GM19468 (cell line): ENCODE data around the gene ZC2HC1B.

Source experiments
- ATAC-seq: cut with Tn5 transposase; IDR thresholded peaks from one replicate; pipeline ENCODE4 v1.9.1; 2021; ENCODE audit warnings: mild to moderate bottlenecking, moderate library complexity, moderate number of reproducible peaks; ENCODE audit not compliant: unreplicated experiment; ENCODE audit errors: extremely low read depth

The ZC2HC1B gene

DNA sequence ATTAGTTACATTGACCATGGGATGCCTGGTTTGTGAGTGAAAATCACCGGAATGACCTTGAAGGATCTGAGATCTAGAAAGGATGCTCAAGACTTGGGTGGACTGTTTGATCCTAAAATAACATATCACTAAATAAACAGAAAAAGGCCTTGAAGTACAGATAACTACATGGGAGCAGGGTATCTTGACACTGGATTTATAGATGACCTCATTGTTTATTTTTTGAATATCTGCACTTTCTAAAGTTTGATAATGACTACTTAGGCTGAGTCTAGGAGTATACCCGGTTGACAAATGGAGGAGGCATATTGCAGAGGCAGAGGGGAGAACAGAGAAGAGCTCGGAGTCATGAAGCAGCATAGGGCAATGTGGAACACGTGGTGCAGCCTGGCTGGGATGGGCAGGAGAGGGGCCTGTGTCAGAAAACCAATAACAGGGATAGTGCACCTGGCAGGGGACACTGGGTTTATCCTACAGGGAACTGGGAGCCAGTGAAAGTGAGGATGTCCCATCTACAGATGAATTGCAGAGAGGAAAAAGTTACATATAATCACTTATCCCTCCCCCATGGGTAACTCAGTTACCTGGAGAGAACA, 93.5 kb downstream of the ZC2HC1B start:
- ATAC-seq: no peak

DNA sequence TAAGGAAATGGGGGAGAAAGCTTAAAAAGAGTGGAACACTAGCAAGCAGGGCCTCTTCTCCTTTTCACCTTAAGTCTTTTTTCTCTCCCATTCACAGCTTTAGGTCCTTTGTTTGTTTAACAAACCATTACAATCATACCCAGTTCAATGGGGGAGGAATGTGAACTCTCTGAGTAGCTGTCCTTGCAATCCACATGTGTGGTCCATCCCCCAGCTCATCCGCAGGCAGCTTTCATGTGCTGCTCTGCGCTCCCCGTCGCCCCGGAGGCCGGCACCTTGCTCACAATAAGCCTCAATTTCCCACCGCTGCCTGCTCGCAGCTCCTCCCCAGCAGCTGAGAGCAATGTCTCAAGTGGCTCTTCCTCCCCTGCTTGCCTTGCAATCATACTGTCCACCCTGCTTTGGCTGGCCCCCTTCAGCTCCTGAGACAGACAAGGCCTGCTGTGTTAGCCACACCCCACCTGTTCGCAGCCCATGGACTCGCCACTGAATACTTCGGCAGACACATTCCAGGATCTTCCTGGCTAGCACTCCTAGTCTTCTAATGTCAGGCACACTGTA, 94.6 kb downstream of the ZC2HC1B start:
- no peak for ATAC-seq

DNA sequence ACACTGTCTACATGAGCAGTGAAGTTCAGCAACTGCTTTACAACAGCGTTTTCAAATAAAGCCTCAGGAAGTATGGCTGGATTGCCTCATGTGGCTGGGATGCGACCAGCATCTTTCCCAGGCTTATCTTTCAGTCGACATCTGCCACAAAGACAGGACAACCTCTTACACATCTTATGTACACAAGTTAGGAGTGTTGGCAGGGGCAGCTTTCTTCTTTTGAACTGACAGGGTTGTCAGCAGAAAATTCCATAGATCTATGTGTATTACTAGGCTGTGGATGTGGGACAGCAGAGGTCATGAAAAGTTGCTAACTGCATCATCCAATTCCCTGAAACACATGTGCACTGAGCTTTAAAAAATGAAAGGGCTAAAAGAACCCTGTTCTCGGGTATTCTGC, 95.7 kb downstream of the ZC2HC1B start:
- no peak for ATAC-seq

DNA sequence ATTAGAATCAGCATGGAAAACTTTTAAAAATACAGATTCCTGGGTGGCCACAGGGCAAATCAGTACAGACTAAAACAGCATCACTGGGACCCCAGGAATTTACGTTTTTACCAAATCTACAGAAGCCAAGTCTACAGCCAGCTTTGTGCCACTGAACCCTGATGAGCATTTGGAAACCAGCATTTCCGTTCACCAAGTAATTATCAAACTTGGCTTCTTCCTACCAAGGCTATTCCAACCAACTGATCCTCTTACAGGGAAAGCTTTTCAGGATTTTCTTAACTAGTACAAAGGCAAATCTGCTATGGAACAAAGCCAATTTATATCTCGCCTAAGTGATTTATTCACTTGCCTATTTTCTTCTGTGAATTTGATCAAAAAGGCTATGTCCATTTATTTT, 96.8 kb downstream of the ZC2HC1B start:
- no peak for ATAC-seq

DNA sequence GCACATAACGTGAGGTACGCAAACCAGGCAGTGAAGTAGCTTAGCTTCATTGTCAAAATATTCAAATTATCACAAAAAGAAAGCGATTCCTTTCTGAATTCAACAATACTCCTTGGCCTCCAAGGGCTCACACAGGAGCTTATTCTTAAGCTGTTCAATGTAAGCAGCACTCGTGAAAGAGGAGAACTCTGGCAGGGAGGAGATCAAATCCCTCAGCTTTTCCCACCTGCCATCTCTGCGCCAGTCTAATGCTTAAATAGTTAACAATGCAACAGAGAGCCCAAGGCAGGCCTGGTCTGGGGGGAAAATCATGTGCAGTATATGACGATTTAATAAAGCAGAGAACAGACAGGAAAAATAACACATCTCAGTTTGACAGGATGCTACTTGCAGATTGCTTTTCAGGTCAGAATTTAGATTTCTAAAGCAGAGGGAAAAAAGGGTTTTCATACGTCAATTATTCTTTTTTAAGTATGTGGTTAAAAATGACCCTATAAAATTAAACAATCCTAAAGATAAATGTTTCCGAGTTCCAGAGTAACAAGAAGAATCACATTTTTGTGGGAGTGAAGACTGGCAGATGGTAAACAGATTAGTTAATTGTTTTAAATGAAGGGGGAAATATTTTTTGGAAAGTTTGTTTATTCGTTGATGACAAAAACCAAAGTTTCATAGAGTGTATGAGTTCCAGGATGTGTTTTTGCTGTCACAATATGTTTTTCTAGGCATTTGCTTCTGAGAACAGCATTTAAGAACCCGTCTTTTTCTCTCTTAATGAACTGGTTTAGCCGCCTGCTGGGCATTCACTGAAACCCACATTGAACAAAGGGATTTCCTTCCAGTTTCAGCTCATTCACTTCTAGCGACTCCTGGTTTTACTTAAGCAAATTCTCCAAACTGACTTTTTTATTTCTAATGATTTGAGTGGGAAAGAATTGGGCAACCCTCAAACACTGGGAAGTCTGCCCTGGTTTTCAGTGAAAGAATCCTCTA, 97.9 kb downstream of the ZC2HC1B start:
- ATAC-seq: no peak

DNA sequence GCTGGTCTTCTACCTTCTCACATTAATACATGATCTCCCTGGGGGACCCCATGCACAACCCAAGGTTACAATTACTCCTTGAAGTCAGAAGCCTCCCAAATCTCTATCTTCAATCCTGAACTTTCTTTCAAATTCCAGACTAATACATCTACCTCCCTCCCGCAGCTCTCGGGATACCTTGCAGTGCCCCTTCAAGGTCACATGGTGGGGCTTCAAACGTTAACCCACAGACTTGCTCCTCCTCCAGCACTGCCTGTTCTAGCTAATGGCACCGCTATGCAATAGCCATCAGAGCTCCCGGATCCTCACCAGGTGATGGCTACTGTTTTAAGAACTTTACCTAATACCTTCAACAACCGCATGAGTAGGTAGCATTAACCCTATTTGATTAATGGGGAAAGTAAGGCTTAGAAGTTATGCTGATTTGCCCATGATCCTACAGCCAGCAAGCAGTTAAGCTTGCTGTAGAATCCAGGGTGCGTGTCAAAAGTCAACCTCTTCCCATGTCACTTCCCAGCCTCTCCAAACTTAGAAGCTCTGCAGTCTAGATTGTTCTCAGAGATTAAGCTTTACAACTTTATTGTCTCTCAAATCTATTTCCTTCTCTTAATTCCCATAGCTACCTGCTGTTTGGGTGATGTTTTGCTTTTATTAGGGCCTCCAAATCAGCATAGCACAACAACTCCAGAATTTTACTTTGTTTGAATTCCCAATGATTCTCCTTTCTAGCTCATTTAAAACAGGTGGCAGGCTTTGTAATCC, 99.1 kb downstream of the ZC2HC1B start:
- ATAC-seq: no peak

DNA sequence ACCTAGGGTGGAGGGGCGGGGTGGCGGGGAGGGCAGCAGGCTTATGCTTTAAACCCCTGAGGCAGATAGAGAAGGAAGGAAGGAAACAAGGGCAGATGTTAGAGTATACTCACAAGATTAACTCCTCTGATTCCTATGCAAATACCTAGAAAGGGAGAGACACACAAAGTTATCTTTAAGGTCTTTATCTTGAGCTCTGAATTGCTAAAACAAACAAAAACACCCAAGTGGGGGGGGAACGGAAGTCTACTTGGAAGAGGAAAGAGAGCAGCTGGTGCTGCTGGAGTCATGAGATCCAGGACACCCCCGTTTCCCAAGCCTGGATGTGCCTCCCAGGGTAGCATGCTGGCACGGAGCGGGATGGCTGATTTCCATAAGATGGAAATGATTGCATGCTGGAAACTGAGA, 100.4 kb downstream of the ZC2HC1B start:
- ATAC-seq: no peak

DNA sequence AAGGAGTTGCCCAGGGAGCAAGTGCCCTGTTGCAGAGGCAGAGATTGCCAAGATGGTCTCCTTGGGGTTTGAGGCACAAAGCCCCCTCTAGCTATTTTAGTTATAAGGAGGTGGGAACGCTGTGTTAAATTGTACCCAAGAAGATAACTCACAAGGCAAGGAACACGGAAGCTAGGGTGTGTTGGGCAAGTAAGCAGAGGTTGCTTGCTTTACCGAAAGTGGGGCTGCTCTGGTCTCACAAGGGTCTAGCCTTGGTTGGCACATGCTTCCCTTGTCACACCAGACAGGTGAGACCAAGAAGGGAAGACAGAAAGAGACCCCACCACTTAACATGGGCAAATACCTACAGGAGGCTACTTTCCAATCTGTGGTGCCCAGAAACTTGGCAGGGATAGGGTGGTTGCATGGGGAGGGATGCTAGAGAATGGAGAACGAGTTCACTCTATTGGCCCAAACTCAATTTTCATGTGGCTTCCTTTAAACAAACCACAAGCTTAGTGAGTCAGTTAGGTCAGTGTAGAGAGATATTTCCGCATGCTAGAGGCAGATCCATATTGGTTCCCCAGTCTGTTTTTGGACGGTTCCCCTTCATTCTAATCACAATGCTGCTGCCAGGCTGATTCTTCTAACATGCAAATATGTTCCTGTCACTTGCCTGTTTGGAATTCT, 101.4 kb downstream of the ZC2HC1B start:
- ATAC-seq: no peak

DNA sequence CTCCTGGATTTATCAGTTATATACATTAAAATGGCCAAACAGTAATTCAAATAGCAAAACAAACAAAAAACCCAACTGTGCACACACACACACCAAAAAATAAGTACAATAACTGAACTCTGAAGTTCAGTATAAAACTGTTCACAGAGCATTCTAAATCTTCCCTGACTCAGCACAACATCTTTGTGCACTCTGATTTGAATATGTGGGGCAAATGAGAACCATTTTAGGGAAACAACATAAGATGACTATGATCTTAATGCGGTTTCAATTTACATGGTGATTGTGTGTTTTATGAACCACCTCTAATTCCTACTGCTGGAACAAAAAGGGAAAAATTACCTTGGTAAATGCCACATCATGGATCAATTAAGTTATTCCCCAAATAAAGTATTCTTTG, 102.0 kb downstream of the ZC2HC1B start:
- ATAC-seq: no peak

DNA sequence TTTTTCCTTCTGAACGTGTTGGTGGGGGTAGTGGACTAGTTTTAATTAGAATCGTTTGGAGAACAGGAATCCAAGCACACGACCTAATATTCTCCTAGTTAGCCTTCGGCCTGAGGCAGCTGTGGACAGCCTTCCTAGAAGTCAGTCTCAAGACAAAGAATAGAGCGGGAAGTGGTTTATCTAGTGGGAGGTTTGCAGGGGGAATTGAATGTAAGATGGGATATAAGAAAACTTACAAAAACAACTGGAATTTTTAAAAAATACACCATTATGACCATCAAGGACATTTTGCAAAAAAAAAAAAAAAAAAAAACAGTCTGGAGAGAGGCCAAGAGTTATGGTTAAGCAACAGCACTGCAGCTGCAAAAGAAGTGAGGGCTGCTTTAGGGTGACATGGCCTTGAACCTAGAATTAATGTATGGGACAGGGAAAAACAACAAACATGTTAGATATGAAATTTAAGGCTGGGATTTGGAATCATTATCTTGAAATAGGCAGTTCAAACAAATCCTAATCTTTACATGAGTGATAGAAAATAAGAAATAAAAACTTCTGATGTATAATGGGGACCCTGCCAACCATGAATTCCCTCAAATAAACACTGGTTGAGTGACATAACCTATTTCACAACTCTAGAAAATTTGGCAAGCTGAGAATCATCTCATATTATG, 103.6 kb downstream of the ZC2HC1B start:
- no peak for ATAC-seq

DNA sequence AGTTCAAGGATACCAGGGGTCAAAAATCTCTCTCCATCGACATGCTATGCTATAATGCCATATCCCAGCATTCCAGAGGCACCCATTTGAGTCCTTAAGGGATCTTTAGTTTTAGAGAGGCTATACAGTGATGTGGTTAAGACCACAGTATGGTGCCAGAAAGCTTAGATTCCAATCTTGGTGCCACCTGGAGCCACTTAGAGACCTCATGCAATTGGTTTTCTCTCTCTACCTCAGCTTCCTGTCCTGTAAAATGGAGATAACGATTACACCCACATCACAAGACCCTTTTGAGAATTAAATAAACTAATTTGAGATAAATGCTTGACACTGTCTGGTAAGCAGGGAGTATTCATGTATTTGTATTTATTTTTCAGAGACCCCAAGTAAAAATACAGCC, 104.8 kb downstream of the ZC2HC1B start:
- ATAC-seq: no peak

DNA sequence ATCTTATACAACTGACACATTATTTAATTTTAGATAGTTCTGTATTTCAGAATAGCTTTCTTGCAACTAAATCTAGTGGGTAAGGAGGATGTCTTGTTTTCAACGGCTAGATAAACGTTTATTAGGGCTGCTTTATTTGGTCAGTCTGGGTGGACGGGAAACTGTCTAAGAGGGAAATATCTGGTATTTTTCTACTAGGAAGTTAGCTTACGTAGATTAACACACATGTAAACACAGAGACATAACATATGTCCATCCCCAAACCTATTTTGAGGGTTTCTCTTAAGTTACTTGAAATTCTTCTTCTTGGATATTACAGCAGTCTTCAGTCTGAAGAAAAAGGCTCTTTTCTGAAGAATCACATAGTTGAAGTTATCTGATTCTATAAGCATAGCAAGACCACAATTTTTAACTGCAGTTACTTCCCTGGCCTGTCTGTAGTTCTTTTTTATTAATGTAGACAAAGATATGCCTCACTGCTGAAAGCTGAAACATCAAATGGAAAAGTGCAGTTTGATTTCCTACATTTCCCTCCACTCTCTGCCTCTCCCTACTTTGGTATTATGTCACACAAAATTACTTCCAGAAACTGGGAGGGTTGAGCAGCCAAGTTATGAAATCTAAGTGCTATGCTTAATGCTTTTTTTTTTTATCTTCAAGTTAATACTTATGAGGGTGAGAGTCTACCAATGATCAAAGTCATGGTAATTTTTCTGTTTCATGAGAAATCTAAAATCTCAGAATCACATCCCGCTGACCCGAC, 106.4 kb downstream of the ZC2HC1B start:
- no peak for ATAC-seq

DNA sequence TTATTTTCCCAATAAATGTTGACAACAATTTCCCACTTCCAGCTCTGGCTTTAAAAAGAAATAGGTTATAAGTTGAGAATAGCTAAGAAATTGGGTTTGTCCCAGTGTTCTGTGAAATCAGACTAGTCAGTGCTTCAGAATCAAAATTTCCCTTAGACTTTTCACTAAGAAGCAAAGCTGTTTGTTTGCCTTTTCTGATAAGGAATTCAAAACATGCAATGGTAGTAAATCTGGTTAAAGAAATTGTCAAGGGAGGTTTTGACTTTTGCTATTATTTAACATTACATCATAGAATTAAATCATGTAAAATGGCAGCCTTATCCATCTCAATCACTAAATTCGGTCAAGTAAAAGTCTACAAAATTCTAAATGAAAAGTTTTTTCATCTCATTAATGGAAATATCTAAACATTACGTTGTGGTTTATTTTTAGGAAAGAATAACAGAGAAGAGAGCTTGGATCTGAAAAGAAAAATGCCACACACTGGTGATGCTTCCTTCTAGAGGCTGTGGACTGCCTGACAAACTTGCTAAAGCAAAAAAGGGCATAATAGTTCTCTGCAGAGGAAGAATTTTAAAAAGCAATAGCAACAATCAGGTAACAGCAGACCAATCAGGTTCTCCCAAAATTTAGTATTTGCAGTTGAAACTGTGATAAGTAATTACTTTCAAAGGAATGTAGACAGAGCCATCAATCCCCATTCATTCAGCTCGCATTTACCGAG, 107.4 kb downstream of the ZC2HC1B start:
- ATAC-seq: no peak

DNA sequence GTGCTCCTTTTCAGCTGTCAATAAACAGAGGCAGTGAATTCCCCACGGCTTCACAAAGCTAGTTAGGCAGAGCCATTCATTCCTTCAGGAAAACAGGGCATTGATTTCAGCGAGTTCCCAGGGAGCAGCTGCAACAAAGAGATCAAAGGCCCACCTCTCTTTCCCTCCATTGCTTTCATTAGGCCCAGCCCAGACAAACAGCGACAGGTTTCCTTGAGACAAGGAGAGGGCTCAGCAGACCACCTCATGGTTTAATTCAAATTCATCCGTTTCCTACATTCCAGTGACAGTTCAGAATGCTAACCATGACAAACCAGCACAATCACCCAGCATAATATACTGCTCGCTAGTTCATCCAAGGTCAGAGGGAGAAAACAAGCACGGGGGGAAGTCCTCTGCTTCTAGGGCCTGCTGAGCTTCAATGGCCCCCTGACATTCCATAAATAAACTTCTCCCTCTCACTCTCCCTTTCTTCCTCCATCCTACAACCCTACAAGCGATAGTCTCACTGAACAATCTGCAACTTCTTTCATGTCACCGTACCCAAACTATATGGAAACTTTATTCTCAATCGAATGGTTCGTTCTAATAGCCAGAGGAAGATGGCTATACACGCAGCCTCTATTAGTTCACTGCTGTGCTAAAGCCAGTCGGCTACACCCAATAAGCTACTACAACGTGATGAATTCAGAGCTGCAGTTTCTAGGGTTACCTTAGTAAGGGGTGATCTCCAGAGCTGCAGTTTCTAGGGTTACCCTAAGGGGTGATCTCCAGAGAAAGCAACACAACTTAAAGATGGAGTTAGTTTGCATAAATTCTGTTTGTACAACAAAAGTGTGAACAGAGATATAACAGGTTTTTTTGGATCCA, 109.1 kb downstream of the ZC2HC1B start:
- ATAC-seq: no peak

DNA sequence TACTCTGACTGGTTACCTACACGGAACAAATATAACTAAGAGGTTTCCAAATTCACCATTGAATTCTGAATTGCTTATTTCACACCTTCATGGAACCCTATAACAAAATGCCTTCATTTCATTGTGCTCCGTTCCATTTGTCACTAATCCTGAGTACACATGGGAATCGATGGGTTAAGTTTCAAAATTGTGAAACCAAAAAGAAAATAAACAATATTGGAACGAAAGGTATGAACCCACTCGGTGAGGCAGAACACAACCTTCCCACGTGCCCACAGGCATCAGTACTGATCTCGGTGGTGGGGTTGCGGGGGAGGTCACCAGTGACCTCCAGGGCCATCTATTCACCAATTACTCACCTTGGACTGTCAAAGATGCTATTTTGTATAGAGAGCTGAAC, 109.8 kb downstream of the ZC2HC1B start:
- no peak for ATAC-seq

DNA sequence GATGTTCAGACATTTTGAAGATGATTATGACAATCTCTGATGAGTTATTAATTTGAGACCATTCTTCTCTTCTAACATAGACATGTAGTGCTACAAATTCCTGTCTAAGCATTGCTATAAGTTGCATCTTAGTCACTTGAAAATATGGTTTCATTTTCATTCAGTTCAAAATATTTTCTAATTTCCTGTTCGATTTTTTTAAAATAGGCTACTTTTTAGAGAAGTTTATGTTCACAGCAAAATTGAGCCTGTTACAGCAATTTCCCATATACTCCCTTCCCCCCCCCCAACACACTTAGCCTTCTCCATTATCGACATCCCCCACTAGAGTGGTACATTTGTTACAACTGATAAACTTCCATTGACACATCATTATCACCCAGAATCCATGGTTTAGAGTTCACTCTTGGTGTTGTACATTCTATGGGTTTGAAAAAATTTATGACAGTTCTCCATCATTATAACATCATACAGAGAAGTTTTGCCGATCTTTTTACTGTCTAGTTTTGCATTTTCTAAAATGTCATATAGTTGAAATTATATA, 112.6 kb downstream of the ZC2HC1B start:
- ATAC-seq: no peak

DNA sequence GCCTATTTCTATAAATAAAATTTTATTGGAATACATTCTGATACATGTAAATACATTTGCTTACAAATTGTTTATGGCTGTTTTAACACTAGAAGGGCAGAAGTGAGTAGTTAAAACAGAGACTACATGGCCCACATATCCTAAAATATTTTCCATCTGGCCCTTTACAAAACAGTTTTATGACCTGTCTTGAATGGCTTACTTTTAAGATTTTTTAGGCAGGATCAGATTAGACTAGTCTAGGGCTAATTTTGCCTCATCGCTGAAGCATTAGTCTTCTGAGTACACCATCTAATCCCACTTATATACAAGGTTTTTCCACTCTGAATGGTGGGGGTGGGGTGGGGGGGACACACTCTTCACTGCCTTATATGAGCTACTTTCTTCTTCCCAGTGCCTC, 116.6 kb downstream of the ZC2HC1B start:
- ATAC-seq: no peak
